Neuronal stem cell (in vitro differentiated cells): ENCODE measurements around the gene PLCXD1.
"Not testable (repeated sequence)": the region's sequence is repeated elsewhere in the genome, so short reads cannot be mapped to it uniquely, and the experiment has no call there.

Source experiments
- DNase-seq: peaks from one replicate; pipeline ENCODE4 v3.0.0-alpha.2; 2013; ENCODE audit warnings: low spot score
- H2AFZ ChIP-seq: one replicate; pipeline ENCODE4 v1.6.1; 2013; ENCODE audit warnings: mild to moderate bottlenecking, low read length, inconsistent platforms
- H2AK5ac ChIP-seq: 2 replicates; pipeline ENCODE4 v1.6.1; 2013; ENCODE audit warnings: low read depth, mild to moderate bottlenecking, inconsistent platforms, low read length, moderate library complexity, mixed read lengths
- H2BK120ac ChIP-seq: 2 replicates; pipeline ENCODE4 v1.6.1; 2013; ENCODE audit warnings: low read depth, mild to moderate bottlenecking, inconsistent platforms, low read length, moderate library complexity, mixed read lengths
- H2BK12ac ChIP-seq: one replicate; pipeline ENCODE4 v1.6.1; 2013; ENCODE audit warnings: low read length, inconsistent platforms
- H2BK15ac ChIP-seq: 2 replicates; pipeline ENCODE4 v1.6.1; 2013; ENCODE audit warnings: mild to moderate bottlenecking, low read length, inconsistent platforms, mixed read lengths
- H2BK5ac ChIP-seq: one replicate; pipeline ENCODE4 v1.6.1; 2013; ENCODE audit warnings: inconsistent platforms, mild to moderate bottlenecking, low read length, moderate library complexity
- H3K14ac ChIP-seq: one replicate; pipeline ENCODE4 v1.6.1; 2013; ENCODE audit warnings: low read length, inconsistent platforms
- H3K18ac ChIP-seq: 2 replicates; pipeline ENCODE4 v1.6.1; 2013; ENCODE audit warnings: low read length, inconsistent platforms
- H3K23ac ChIP-seq: 2 replicates; pipeline ENCODE4 v1.6.1; 2013; ENCODE audit warnings: low read depth, mild to moderate bottlenecking, mixed read lengths, low read length, inconsistent platforms; ENCODE audit not compliant: poor library complexity
- H3K27ac ChIP-seq: replicated peaks from 3 replicates; pipeline ENCODE4 v1.5.1; 2013; ENCODE audit warnings: low read length, inconsistent platforms
- H3K27me3 ChIP-seq, 3 experiments: 2 replicates each; pipeline ENCODE4 v1.6.1; 2013; ENCODE audit warnings: low read length in 3 of 3, mild to moderate bottlenecking in 2 of 3, inconsistent platforms in 1 of 3, low read depth in 1 of 3, mixed read lengths in 1 of 3, moderate library complexity in 1 of 3; ENCODE audit not compliant: control insufficient read depth in 3 of 3, insufficient read depth in 3 of 3
- H3K36me3 ChIP-seq, 2 donors: replicated peaks in 1 of 2; 2 replicates each; pipeline ENCODE4 v1.6.1; 2013; ENCODE audit warnings: low read length in 2 of 2; ENCODE audit not compliant: control insufficient read depth in 2 of 2, insufficient read depth in 2 of 2
- H3K4ac ChIP-seq: 2 replicates; pipeline ENCODE4 v1.6.1; 2013; ENCODE audit warnings: inconsistent platforms, mild to moderate bottlenecking, low read length, moderate library complexity
- H3K4me1 ChIP-seq, 2 donors: 1 replicate in 1 of 2; 2 replicates in 1 of 2; pipeline ENCODE4 v1.6.1; 2013; ENCODE audit warnings: low read length in 2 of 2, low read depth in 1 of 2; ENCODE audit not compliant: control insufficient read depth in 2 of 2, insufficient read depth in 1 of 2
- H3K4me2 ChIP-seq: one replicate; pipeline ENCODE4 v1.6.1; 2013; ENCODE audit warnings: mild to moderate bottlenecking, low read length, inconsistent platforms; ENCODE audit not compliant: insufficient read depth, poor library complexity, severe bottlenecking
- H3K4me3 ChIP-seq, 2 donors: 2 replicates each; pipeline ENCODE4 v1.5.1; 2013; ENCODE audit warnings: low read length in 2 of 2, mild to moderate bottlenecking in 2 of 2, inconsistent platforms in 1 of 2, moderate library complexity in 1 of 2
- H3K79me1 ChIP-seq: one replicate; pipeline ENCODE4 v1.6.1; 2013; ENCODE audit warnings: low read depth, mild to moderate bottlenecking, inconsistent platforms, low read length, moderate library complexity
- H3K9ac ChIP-seq: one replicate; pipeline ENCODE4 v1.6.1; 2013; ENCODE audit warnings: mild to moderate bottlenecking, low read depth, low read length, inconsistent platforms; ENCODE audit not compliant: poor library complexity
- H3K9me3 ChIP-seq, 2 donors: replicated peaks in 1 of 2; 2 replicates each; pipeline versions ENCODE3 to v1.6.1; 2013; ENCODE audit warnings: low read length in 2 of 2, mild to moderate bottlenecking in 2 of 2, inconsistent platforms in 1 of 2, low read depth in 1 of 2, mixed read lengths in 1 of 2, moderate library complexity in 1 of 2; ENCODE audit not compliant: control insufficient read depth in 2 of 2, insufficient read depth in 1 of 2
- H4K8ac ChIP-seq: one replicate; pipeline ENCODE4 v1.6.1; 2013; ENCODE audit warnings: low read depth, mild to moderate bottlenecking, inconsistent platforms, low read length, moderate library complexity
- H4K91ac ChIP-seq: one replicate; pipeline ENCODE4 v1.6.1; 2013; ENCODE audit warnings: low read length, low read depth, mild to moderate bottlenecking, inconsistent platforms; ENCODE audit not compliant: poor library complexity
- WGBS, 2 donors: extraction: QIAGEN DNeasy Blood & Tissue Kit; methylation state at CpG; one replicate each; pipeline ENCODE4 v1.1.7; 2013; ENCODE audit warnings: missing lambda C conversion rate in 2 of 2, mixed read lengths in 1 of 2; ENCODE audit not compliant: insufficient read length in 2 of 2, insufficient replicate concordance in 1 of 2; ENCODE audit errors: extremely low coverage in 2 of 2; 5-methylcytosine and 5-hydroxymethylcytosine counted together

Gene PLCXD1

DNA sequence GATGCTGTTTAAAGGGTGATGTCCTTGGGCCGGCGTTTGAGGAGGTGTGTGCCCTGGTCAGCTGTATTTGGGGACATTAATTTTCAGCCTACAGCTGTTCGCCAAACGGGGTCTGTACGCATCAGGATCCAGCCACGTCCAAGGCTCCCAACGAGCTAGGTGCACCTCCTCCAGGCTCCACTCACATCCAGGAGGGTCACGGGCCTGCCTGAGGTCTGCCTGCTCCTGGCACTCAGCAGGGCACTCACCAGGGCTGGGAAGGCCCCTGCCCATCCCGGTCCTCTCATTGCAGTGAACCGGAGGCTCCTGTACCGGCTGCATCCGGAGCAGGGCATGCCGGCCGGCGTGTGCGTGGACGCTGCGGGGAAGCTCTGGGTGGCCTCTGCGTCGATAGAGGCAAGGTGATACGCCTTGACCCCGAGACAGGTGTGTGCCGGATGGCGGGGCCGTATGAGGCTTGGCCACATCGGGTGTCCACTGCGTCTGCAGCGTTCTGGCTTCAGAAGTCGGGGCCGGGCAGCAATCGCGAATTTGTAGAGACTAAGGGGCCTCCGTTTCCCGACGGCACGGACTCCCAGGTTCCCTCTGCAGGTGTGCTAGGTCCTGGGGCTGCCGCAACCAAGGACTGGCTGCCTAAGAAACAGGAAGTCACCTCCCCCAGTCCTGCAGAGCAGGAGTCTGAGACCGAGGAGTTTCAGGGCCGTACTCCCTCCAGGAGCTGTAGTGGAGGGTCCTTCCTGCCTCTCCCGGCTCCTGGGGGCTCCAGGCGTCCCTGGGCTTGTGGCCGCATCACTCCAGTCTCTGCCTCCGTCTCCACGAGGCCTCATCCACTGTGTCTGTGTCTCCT lies 27.5 kb upstream of the PLCXD1 start:
- peak overlapping the region; percentile 44 for H3K9ac ChIP-seq
- H3K4ac ChIP-seq, result no peak overlapping the region
- no peak overlapping the region for H4K8ac ChIP-seq
- H2BK120ac ChIP-seq, result no peak overlapping the region
- peak overlapping the region; percentile 84 for H2BK12ac ChIP-seq
- H3K27ac ChIP-seq, result no peak overlapping the region
- H2AK5ac ChIP-seq, result peak overlapping the region; percentile 56
- H3K4me3 ChIP-seq, result no peak overlapping the region
- peak overlapping the region; percentile 71 for H2BK5ac ChIP-seq
- H3K27me3 ChIP-seq, result no peaks in the 10 kb centered on the region
- H3K14ac ChIP-seq, result peak overlapping the region; percentile 84
- peak overlapping the region; percentile 17 for H3K23ac ChIP-seq
- no peaks in the 10 kb centered on the region for H3K36me3 ChIP-seq
- no peak for DNase-seq
- no peak overlapping the region for H3K4me2 ChIP-seq
- no peak overlapping the region for H2BK15ac ChIP-seq
- no peak overlapping the region for H4K91ac ChIP-seq
- H3K18ac ChIP-seq, result peak overlapping the region; percentile 80
- no peak overlapping the region for H2AFZ ChIP-seq
- H3K4me1 ChIP-seq, result no peaks in the 10 kb centered on the region
- no peaks in the 10 kb centered on the region for H3K79me1 ChIP-seq
- no CpG with 5 or more reads among the region's 44 CpGs for WGBS, 2 donors
- H3K9me3 ChIP-seq, result peaks cover 0 to 2% of the 10 kb centered on the region in 2 donors

DNA sequence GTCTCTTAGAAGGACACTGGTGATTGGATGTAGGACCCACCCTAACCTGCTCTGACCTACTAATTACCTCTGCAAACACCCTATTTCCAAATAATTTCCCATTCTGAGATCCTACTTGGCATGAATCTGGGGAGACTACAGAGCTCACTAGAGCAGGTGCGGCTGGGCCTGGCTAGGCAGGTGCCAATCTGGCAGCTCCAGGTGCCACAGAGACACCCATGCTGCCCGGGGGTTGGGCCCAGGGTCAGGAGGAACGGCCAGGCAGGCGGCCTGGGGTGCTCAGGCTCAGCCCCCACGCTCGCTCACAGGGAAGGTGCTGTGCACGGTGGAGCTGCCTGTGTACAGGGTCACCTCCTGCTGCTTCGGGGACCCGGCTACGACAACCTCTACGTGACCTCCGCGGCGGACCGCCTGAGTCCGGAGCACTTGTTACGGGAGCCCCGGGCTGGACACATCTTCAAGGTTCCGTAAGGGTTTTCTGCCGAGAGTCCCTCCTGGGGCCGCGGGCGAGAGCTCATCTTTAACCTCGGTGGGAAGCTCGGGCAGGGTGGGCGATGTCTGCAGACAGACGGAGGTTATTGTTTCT lies 26.5 kb upstream of the PLCXD1 start:
- no peak overlapping the region for H3K4me3 ChIP-seq
- no peak for DNase-seq

DNA sequence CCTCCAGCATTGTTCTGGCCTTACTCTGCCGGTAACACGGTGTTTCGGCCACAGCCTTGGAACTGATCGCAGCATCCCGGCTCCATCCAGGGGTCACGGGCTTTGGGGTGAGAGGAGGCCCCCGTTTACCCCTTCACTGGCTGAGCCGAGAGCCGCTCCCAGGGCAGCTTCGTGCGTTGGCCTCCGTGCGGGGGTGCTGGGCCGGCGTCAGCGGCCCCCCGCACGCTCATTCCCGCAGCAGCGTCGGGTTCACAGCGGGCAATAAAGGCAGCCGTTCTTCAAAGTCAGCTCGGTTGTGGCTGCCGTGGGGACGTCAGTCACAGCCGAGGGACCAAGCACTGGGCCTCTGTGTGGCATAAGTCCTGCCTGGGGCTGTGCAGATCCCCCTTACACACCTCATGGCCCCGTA lies 25.3 kb upstream of the PLCXD1 start:
- no peak overlapping the region for H2BK5ac ChIP-seq
- no peak overlapping the region for H2BK120ac ChIP-seq
- no peak overlapping the region for H3K9ac ChIP-seq
- no peak overlapping the region for H3K23ac ChIP-seq
- H3K27ac ChIP-seq, result no peak overlapping the region
- H3K18ac ChIP-seq, result no peak overlapping the region
- H3K14ac ChIP-seq, result no peak overlapping the region
- no peaks in the 10 kb centered on the region for H3K27me3 ChIP-seq
- peaks cover 0 to 2% of the 10 kb centered on the region in 2 donors for H3K9me3 ChIP-seq
- H3K79me1 ChIP-seq, result no peaks in the 10 kb centered on the region
- H3K4me1 ChIP-seq, result no peaks in the 10 kb centered on the region
- H4K91ac ChIP-seq, result no peak overlapping the region
- H2AK5ac ChIP-seq, result no peak overlapping the region
- no peak overlapping the region for H3K4ac ChIP-seq
- no peak overlapping the region for H3K4me2 ChIP-seq
- H4K8ac ChIP-seq, result no peak overlapping the region
- no peak for DNase-seq
- H2BK12ac ChIP-seq, result no peak overlapping the region
- H2AFZ ChIP-seq, result peak overlapping the region; percentile 22
- WGBS, 2 donors, result no CpG with 5 or more reads among the region's 28 CpGs
- H3K36me3 ChIP-seq, result no peaks in the 10 kb centered on the region
- no peak overlapping the region for H3K4me3 ChIP-seq
- no peak overlapping the region for H2BK15ac ChIP-seq

More for the DNA sequence above, 26.5 kb upstream of the PLCXD1 start:
- H3K18ac ChIP-seq, result peak overlapping the region; percentile 48
- no peak overlapping the region for H3K27ac ChIP-seq
- peak overlapping the region; percentile 66 for H2BK5ac ChIP-seq
- no peak overlapping the region for H4K91ac ChIP-seq
- no peak overlapping the region for H3K4me2 ChIP-seq
- H3K36me3 ChIP-seq, result no peaks in the 10 kb centered on the region
- no peak overlapping the region for H2AFZ ChIP-seq
- H2BK120ac ChIP-seq, result no peak overlapping the region
- WGBS, 2 donors, result no CpG with 5 or more reads among the region's 27 CpGs
- H2BK15ac ChIP-seq, result no peak overlapping the region
- peak overlapping the region; percentile 85 for H3K23ac ChIP-seq
- H3K9me3 ChIP-seq, result peaks cover 0 to 2% of the 10 kb centered on the region in 2 donors
- H3K4ac ChIP-seq, result no peak overlapping the region
- H2AK5ac ChIP-seq, result peak overlapping the region; percentile 70
- no peaks in the 10 kb centered on the region for H3K4me1 ChIP-seq
- H3K9ac ChIP-seq, result no peak overlapping the region
- H3K79me1 ChIP-seq, result no peaks in the 10 kb centered on the region
- H2BK12ac ChIP-seq, result no peak overlapping the region
- H4K8ac ChIP-seq, result no peak overlapping the region
- peak overlapping the region; percentile 97 for H3K14ac ChIP-seq
- H3K27me3 ChIP-seq, result no peaks in the 10 kb centered on the region

DNA sequence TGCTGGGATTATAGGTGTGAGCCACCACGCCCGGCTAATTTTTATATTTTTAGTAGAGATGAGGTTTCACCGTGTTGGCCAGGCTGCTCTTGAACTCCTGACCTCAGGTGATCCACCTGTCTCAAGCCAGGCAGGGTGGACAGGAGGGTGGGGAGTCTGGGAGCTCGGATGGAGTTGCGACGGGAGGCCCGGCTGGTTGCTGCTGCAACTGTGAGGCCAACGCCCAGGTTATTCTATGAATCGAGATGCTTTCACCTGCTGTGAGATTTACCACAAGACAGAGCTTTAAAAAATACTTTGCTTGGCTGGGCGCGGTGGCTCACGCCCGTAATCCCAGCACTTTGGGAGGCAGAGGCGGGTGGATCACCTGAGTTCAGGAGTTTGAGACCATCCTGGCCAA lies 24.1 kb upstream of the PLCXD1 start:
- not testable (repeated sequence) for H4K8ac ChIP-seq, H3K9ac ChIP-seq, H2BK5ac ChIP-seq, H3K18ac ChIP-seq, H3K9me3 ChIP-seq, H3K4me3 ChIP-seq, H2BK12ac ChIP-seq, H2AK5ac ChIP-seq, H3K27ac ChIP-seq, H3K27me3 ChIP-seq, H3K14ac ChIP-seq, H3K4me2 ChIP-seq, H2BK120ac ChIP-seq, H3K4me1 ChIP-seq, H3K79me1 ChIP-seq, H3K36me3 ChIP-seq, H2BK15ac ChIP-seq, H2AFZ ChIP-seq, DNase-seq, H4K91ac ChIP-seq, H3K23ac ChIP-seq, H3K4ac ChIP-seq
- no CpG with 5 or more reads among the region's 14 CpGs for WGBS, 2 donors
